H9 (cell line): Measurements from ENCODE around the gene GSE1. TPM values are rescaled to one million over a fixed set of nuclear protein-coding genes. Genes with fewer than 3 reads are reported as not detected.

Source experiments
- DNase-seq: peaks from one replicate; pipeline ENCODE4 v3.0.0-alpha.2; 2017
- H2AFZ ChIP-seq: one replicate; pipeline ENCODE4 v1.6.1; 2013; ENCODE audit warnings: mild to moderate bottlenecking, low read length, control low read depth, moderate library complexity
- H2AK5ac ChIP-seq: 2 replicates; pipeline ENCODE4 v1.6.1; 2013; ENCODE audit warnings: low read length, control low read depth, mixed read lengths; ENCODE audit not compliant: insufficient read length
- H2BK120ac ChIP-seq: one replicate; pipeline ENCODE4 v1.6.1; 2013; ENCODE audit warnings: low read depth, mild to moderate bottlenecking, low read length, control low read depth, inconsistent platforms; ENCODE audit not compliant: poor library complexity, severe bottlenecking
- H2BK12ac ChIP-seq: 2 replicates; pipeline ENCODE4 v1.6.1; 2013; ENCODE audit warnings: low read length, control low read depth, mixed read lengths, low read depth; ENCODE audit not compliant: insufficient read length
- H2BK15ac ChIP-seq: 2 replicates; pipeline ENCODE4 v1.6.1; 2013; ENCODE audit warnings: low read depth, low read length, control low read depth
- H2BK20ac ChIP-seq: one replicate; pipeline ENCODE4 v1.6.1; 2013; ENCODE audit warnings: low read depth, mild to moderate bottlenecking, low read length, control low read depth, inconsistent platforms; ENCODE audit not compliant: poor library complexity, severe bottlenecking
- H2BK5ac ChIP-seq: 2 replicates; pipeline ENCODE4 v1.6.1; 2013; ENCODE audit warnings: low read length, control low read depth, mixed read lengths; ENCODE audit not compliant: insufficient read length
- H3K14ac ChIP-seq: 2 replicates; pipeline ENCODE4 v1.6.1; 2013; ENCODE audit warnings: low read length, control low read depth; ENCODE audit not compliant: insufficient read depth
- H3K18ac ChIP-seq: 2 replicates; pipeline ENCODE4 v1.6.1; 2013; ENCODE audit warnings: low read depth, mild to moderate bottlenecking, mixed read lengths, low read length, control low read depth; ENCODE audit not compliant: insufficient read length
- H3K23ac ChIP-seq: 2 replicates; pipeline ENCODE4 v1.6.1; 2013; ENCODE audit warnings: low read length, control low read depth, mixed read lengths, low read depth; ENCODE audit not compliant: insufficient read length
- H3K23me2 ChIP-seq: 2 replicates; pipeline ENCODE4 v1.6.1; 2013; ENCODE audit warnings: low read depth, mild to moderate bottlenecking, mixed read lengths, low read length, control low read depth; ENCODE audit not compliant: insufficient read length, poor library complexity, severe bottlenecking
- H3K27ac ChIP-seq: 2 replicates; pipeline ENCODE4 v1.5.1; 2013; ENCODE audit warnings: low read length, control low read depth, mixed read lengths, low read depth; ENCODE audit not compliant: insufficient read length
- H3K27me3 ChIP-seq: 2 replicates; pipeline ENCODE4 v1.6.1; 2013; ENCODE audit warnings: low read length, control low read depth, inconsistent platforms; ENCODE audit not compliant: insufficient read depth
- H3K4ac ChIP-seq: 2 replicates; pipeline ENCODE4 v1.6.1; 2013; ENCODE audit warnings: low read depth, mild to moderate bottlenecking, control low read depth, inconsistent platforms, low read length, moderate library complexity
- H3K4me1 ChIP-seq: 2 replicates; pipeline ENCODE4 v1.6.1; 2013; ENCODE audit warnings: low read length, control low read depth, inconsistent platforms; ENCODE audit not compliant: insufficient read depth
- H3K4me2 ChIP-seq: 2 replicates; pipeline ENCODE4 v1.6.1; 2013; ENCODE audit warnings: low read length, control low read depth, mixed read lengths; ENCODE audit not compliant: insufficient read length, insufficient read depth
- H3K56ac ChIP-seq: 2 replicates; pipeline ENCODE4 v1.6.1; 2013; ENCODE audit warnings: low read depth, mild to moderate bottlenecking, mixed read lengths, low read length, control low read depth; ENCODE audit not compliant: insufficient read length
- H3K79me1 ChIP-seq: 2 replicates; pipeline ENCODE4 v1.6.1; 2013; ENCODE audit warnings: low read depth, mild to moderate bottlenecking, moderate library complexity, low read length, control low read depth, inconsistent platforms; ENCODE audit not compliant: insufficient read depth, poor library complexity, severe bottlenecking
- H3K79me2 ChIP-seq: 2 replicates; pipeline ENCODE4 v1.6.1; 2013; ENCODE audit warnings: low read length, control low read depth, inconsistent platforms; ENCODE audit not compliant: insufficient read depth
- H3K9ac ChIP-seq: 2 replicates; pipeline ENCODE4 v1.6.1; 2013; ENCODE audit warnings: low read length, control low read depth, mixed read lengths; ENCODE audit not compliant: insufficient read length; ENCODE audit errors: extremely low read depth
- H3K9me3 ChIP-seq: one replicate; pipeline ENCODE4 v1.6.1; 2013; ENCODE audit warnings: low read depth, low read length, inconsistent platforms; ENCODE audit not compliant: control insufficient read depth
- H3T11ph ChIP-seq: one replicate; pipeline ENCODE4 v1.6.1; 2013; ENCODE audit warnings: mild to moderate bottlenecking, low read length, control low read depth, inconsistent platforms
- H4K20me1 ChIP-seq: one replicate; pipeline ENCODE4 v1.6.1; 2013; ENCODE audit not compliant: control insufficient read depth, insufficient read length, insufficient read depth
- H4K5ac ChIP-seq: 2 replicates; pipeline ENCODE4 v1.6.1; 2013; ENCODE audit warnings: low read depth, mild to moderate bottlenecking, mixed read lengths, low read length, control low read depth; ENCODE audit not compliant: insufficient read length
- H4K8ac ChIP-seq: replicated peaks from 2 replicates; pipeline ENCODE4 v1.6.1; 2013; ENCODE audit warnings: low read length, control low read depth, mixed read lengths, low read depth; ENCODE audit not compliant: insufficient read length
- H4K91ac ChIP-seq: 2 replicates; pipeline ENCODE4 v1.6.1; 2013; ENCODE audit warnings: low read depth, mild to moderate bottlenecking, moderate library complexity, mixed read lengths, low read length, control low read depth; ENCODE audit not compliant: insufficient read length
- H3K27ac Mint-ChIP-seq, 3 experiments: 2 replicates in 2 of 3; 3 replicates in 1 of 3; pipeline ENCODE4 v1.8.0; 2020 to 2021; ENCODE audit warnings: mixed read lengths in 3 of 3, mild to moderate bottlenecking in 1 of 3, moderate library complexity in 1 of 3
- H3K27me3 Mint-ChIP-seq: 2 replicates; pipeline ENCODE4 v1.8.0; 2021; ENCODE audit warnings: low read depth, mild to moderate bottlenecking, moderate library complexity, mixed read lengths
- H3K36me3 Mint-ChIP-seq, 3 experiments: 2 replicates in 2 of 3; 3 replicates in 1 of 3; pipeline ENCODE4 v1.8.0; 2020 to 2021; ENCODE audit warnings: low read depth in 3 of 3, mixed read lengths in 3 of 3; ENCODE audit not compliant: insufficient read depth in 1 of 3
- H3K4me1 Mint-ChIP-seq, 2 experiments: 2 replicates each; pipeline ENCODE4 v1.8.0; 2020; ENCODE audit warnings: mixed read lengths in 2 of 2
- H3K4me3 Mint-ChIP-seq, 2 experiments: 2 replicates in 1 of 2; 3 replicates in 1 of 2; pipeline ENCODE4 v1.8.0; 2020 to 2021; ENCODE audit warnings: mild to moderate bottlenecking in 2 of 2, mixed read lengths in 2 of 2, moderate library complexity in 1 of 2
- H3K9me3 Mint-ChIP-seq, 2 experiments: 2 replicates in 1 of 2; 3 replicates in 1 of 2; pipeline ENCODE4 v1.8.0; 2020; ENCODE audit warnings: mild to moderate bottlenecking in 2 of 2, mixed read lengths in 2 of 2, moderate library complexity in 1 of 2
- WGBS: extraction: QIAGEN DNeasy Blood & Tissue Kit; methylation state at CpG from one replicate; pipeline ENCODE4 v1.1.7; 2013; ENCODE audit warnings: missing lambda C conversion rate, low lambda C conversion rate, mixed read lengths; ENCODE audit not compliant: insufficient read length; ENCODE audit errors: extremely low coverage; 5-methylcytosine and 5-hydroxymethylcytosine counted together
- total RNA-seq: library from RNA; stranded (reverse); gene quantifications from 2 replicates; pipeline ENCODE4 v1.2.1, GENCODE V29; 2021
- TF ChIP-seq, protein P1 (sequence below): fragments of 200-600 bp; sonication (generic); conservative IDR thresholded peaks from 3 replicates; pipeline ENCODE4 v1.8.0; 2021; ENCODE audit warnings: antibody characterized with exemption, mild to moderate bottlenecking

The GSE1 gene
- total RNA-seq, 1 experiment from 2014 or later: 125 TPM

GRCh38 chr16:85724936-85725335 is 111.8 kb downstream of the GSE1 start:
- H2BK5ac ChIP-seq: no peak overlapping the region
- no peak overlapping the region for H3K9ac ChIP-seq
- H3K56ac ChIP-seq: no peak overlapping the region
- no peak overlapping the region for H3K23ac ChIP-seq
- H3K4me1 ChIP-seq: no peaks in the 10 kb centered on the region
- H2BK12ac ChIP-seq: no peak overlapping the region
- Mint-ChIP-seq H3K4me3 (no peak overlapping the region), H3K27ac (no peak overlapping the region), H3K27me3 (peaks cover 3% of the 10 kb centered on the region; the same call in 1 of the 2 replicates), H3K9me3 (no peaks in the 10 kb centered on the region), H3K4me1 (peaks cover 8 to 14% of the 10 kb centered on the region in 2 experiments), H3K36me3 (no peaks in the 10 kb centered on the region; a peak in 1 of 7 replicates)
- H2AFZ ChIP-seq: no peak overlapping the region
- H3K27ac ChIP-seq: no peak overlapping the region
- H3T11ph ChIP-seq: no peak overlapping the region
- H3K14ac ChIP-seq: no peak overlapping the region
- no CpG with 5 or more reads among the region's 12 CpGs for WGBS
- TF ChIP-seq, protein P1, sequence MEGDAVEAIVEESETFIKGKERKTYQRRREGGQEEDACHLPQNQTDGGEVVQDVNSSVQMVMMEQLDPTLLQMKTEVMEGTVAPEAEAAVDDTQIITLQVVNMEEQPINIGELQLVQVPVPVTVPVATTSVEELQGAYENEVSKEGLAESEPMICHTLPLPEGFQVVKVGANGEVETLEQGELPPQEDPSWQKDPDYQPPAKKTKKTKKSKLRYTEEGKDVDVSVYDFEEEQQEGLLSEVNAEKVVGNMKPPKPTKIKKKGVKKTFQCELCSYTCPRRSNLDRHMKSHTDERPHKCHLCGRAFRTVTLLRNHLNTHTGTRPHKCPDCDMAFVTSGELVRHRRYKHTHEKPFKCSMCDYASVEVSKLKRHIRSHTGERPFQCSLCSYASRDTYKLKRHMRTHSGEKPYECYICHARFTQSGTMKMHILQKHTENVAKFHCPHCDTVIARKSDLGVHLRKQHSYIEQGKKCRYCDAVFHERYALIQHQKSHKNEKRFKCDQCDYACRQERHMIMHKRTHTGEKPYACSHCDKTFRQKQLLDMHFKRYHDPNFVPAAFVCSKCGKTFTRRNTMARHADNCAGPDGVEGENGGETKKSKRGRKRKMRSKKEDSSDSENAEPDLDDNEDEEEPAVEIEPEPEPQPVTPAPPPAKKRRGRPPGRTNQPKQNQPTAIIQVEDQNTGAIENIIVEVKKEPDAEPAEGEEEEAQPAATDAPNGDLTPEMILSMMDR: no peak
- H2AK5ac ChIP-seq: no peak overlapping the region
- no peak overlapping the region for H3K4me2 ChIP-seq
- no peak overlapping the region for H2BK15ac ChIP-seq
- H3K4ac ChIP-seq: no peak overlapping the region
- no peaks in the 10 kb centered on the region for H3K9me3 ChIP-seq
- no peaks in the 10 kb centered on the region for H4K20me1 ChIP-seq
- H3K23me2 ChIP-seq: no peaks in the 10 kb centered on the region
- no peak overlapping the region for H4K91ac ChIP-seq
- no peak overlapping the region for H3K18ac ChIP-seq
- no peak for DNase-seq
- no peaks in the 10 kb centered on the region for H3K27me3 ChIP-seq
- H2BK20ac ChIP-seq: no peak overlapping the region
- H4K5ac ChIP-seq: no peak overlapping the region
- H3K79me2 ChIP-seq: no peaks in the 10 kb centered on the region
- H4K8ac ChIP-seq: no peak overlapping the region
- no peak overlapping the region for H2BK120ac ChIP-seq
- no peaks in the 10 kb centered on the region for H3K79me1 ChIP-seq

Other genes starting within 250 kb of the GSE1 start
- gene GINS2, start 75.6 kb downstream of the GSE1 start, total RNA-seq: 52.7 and 53.2 TPM in 2 replicates
- gene C16orf74, start 137.8 kb downstream of the GSE1 start, total RNA-seq: 4.9 and 5.6 TPM in 2 replicates
- gene EMC8, start 186.2 kb downstream of the GSE1 start, total RNA-seq: 52.3 and 59.5 TPM in 2 replicates
- 506 and 520 TPM in 2 replicates for gene COX4I1, start 186.4 kb downstream of the GSE1 start, total RNA-seq